Measurements from ENCODE around the gene GLT6D1. TPM values are rescaled to one million over a fixed set of nuclear protein-coding genes. Genes with fewer than 3 reads are reported as not detected.

Gene GLT6D1
- total and polyA plus RNA-seq, 2 of the 13 experiments (the other 11 are each of a cell fraction or from before 2014, with no cell fraction given), result not detected

- DNase-seq (ENCODE audit: low spot score) (no peak), ATAC-seq (no peak), FAIRE-seq (no peak)
- Histone ChIP-seq H3K36me3 (replicated peaks in 1 of 2; ENCODE audit: control insufficient read depth in 1 of 2, insufficient read depth in 2 of 2, low read length in 2 of 2) (no peaks in the 10 kb centered on the region), H3K9ac (ENCODE audit: insufficient read depth, low read depth, low read length) (no peak overlapping the region), H4K20me1 (ENCODE audit: insufficient read depth, low read length) (no peaks in the 10 kb centered on the region), H3K4me1 (ENCODE audit: insufficient read depth, low read length) (no peaks in the 10 kb centered on the region), H3K27ac (ENCODE audit: extremely low read length, insufficient read depth, low read length) (no peak overlapping the region), H3K27me3 (ENCODE audit: control insufficient read depth in 1 of 2, insufficient read depth in 2 of 2, low read length in 2 of 2) (peaks cover 4 to 47% of the 10 kb centered on the region in 2 experiments; a peak in 4 of 5 replicates), H3K4me2 (ENCODE audit: low read depth, low read length) (no peak overlapping the region), H3K9me3 (ENCODE audit: low read length) (no peaks in the 10 kb centered on the region), H3K4me3 (replicated peaks in 1 of 3; ENCODE audit: insufficient read depth in 1 of 3, low read depth in 2 of 3, low read length in 3 of 3) (no peak overlapping the region), H2AFZ (ENCODE audit: low read length) (no peak overlapping the region), H3K79me2 (ENCODE audit: insufficient read depth, low read length) (no peaks in the 10 kb centered on the region)
- BruUV-seq (replicated peaks), result no TSS peak
- no CpG with 5 or more reads among the region's 9 CpGs for WGBS (ENCODE audit: low lambda C conversion rate)
- intact Hi-C loops (cut with micrococcal nuclease; ENCODE audit: unreplicated experiment) (no loop called here), in situ Hi-C loops (cut with HindIII; ENCODE audit: extremely low pct_ligation_motif_present, low pct_unique_long_range_greater_than_20kb) (no loop called here)
- ChIA-PET POLR2A (no interaction called here), CTCF (ENCODE audit: low intra/inter-chr PET ratio, low total read pairs) (no interaction called here)
- TF ChIP-seq TFE3 (CRISPR knock-in tag; IDR thresholded peaks at IDR 0.05), result no peak
- TF ChIP-seq ZFYVE20 (CRISPR knock-in tag; IDR thresholded peaks at IDR 0.05; ENCODE audit: borderline replicate concordance, low read depth), result no peak
- no peak for TF ChIP-seq ZNF441 (CRISPR knock-in tag; IDR thresholded peaks at IDR 0.05; ENCODE audit: borderline replicate concordance)
- no peak for TF ChIP-seq ZUFSP (CRISPR knock-in tag; IDR thresholded peaks at IDR 0.05; ENCODE audit: borderline replicate concordance)
- no peak for TF ChIP-seq DZIP1 (CRISPR knock-in tag; IDR thresholded peaks at IDR 0.05)
- TF ChIP-seq FOXM1 (CRISPR knock-in tag; IDR thresholded peaks at IDR 0.05), result no peak
- TF ChIP-seq SIX1 (CRISPR knock-in tag; IDR thresholded peaks at IDR 0.05; ENCODE audit: borderline replicate concordance), result no peak
- TF ChIP-seq ZBTB43 (CRISPR knock-in tag; conservative IDR thresholded peaks at IDR 0.05), result no peak
- no peak for TF ChIP-seq CCDC6 (CRISPR knock-in tag; IDR thresholded peaks at IDR 0.05)
- no peak for TF ChIP-seq CEBPZ (IDR thresholded peaks at IDR 0.05; ENCODE audit: low read length)
Measured at GRCh38 chr9:135588371-135588770, 51.0 kb downstream of the GLT6D1 start.
